Activated CD4-positive, alpha-beta memory T cell treated with anti-CD3 and anti-CD28 coated beads, Interleukin-2, amount 10 ng/mL, durations not matched to agents 7 days and 5 days (primary cell): ENCODE results near the gene RGS7. TPM values are rescaled to one million over a fixed set of nuclear protein-coding genes. Genes with fewer than 3 reads are reported as not detected.

ENCODE experiments used
- CTCF ChIA-PET: fragments of 350-600 bp; sonication (Branson Sonifier 250); formaldehyde crosslinking; loops from one replicate; lab custom pipeline; 2021; ENCODE audit warnings: antibody characterized with exemption, inconsistent platforms; lab: Charles Lee
- POLR2A ChIA-PET: fragments of 350-600 bp; sonication (Branson Sonifier 250); formaldehyde crosslinking; loops from one replicate; lab custom pipeline; 2021; ENCODE audit warnings: antibody characterized with exemption; lab: Charles Lee
- DNase-seq: peaks from one replicate; pipeline ENCODE4 v3.0.0-alpha.2; 2020
- H3K27ac Mint-ChIP-seq: one replicate; pipeline ENCODE4 v1.8.0; 2021; ENCODE audit warnings: mild to moderate bottlenecking, mixed read lengths
- H3K27me3 Mint-ChIP-seq: one replicate; pipeline ENCODE4 v1.8.0; 2021; ENCODE audit warnings: mixed read lengths
- H3K36me3 Mint-ChIP-seq: one replicate; pipeline ENCODE4 v1.8.0; 2021; ENCODE audit warnings: low read depth, mixed read lengths
- H3K4me1 Mint-ChIP-seq: one replicate; pipeline ENCODE4 v1.8.0; 2021; ENCODE audit warnings: mixed read lengths
- H3K4me3 Mint-ChIP-seq: one replicate; pipeline ENCODE4 v1.8.0; 2021; ENCODE audit warnings: mild to moderate bottlenecking, mixed read lengths
- H3K9me3 Mint-ChIP-seq: one replicate; pipeline ENCODE4 v1.8.0; 2021; ENCODE audit warnings: mixed read lengths
- total RNA-seq, 2 experiments: library from RNA; stranded (reverse); gene quantifications; one replicate each; pipeline ENCODE4 v1.2.3, GENCODE V29; 2021

The RGS7 gene
- total RNA-seq, 2 experiments from 2014 or later: not detected

- Mint-ChIP-seq H3K27ac (no peak overlapping the region), H3K4me3 (no peak overlapping the region), H3K4me1 (no peaks in the 10 kb centered on the region), H3K9me3 (no peaks in the 10 kb centered on the region), H3K36me3 (no peaks in the 10 kb centered on the region), H3K27me3 (no peaks in the 10 kb centered on the region)
- ChIA-PET CTCF (no interaction called here), POLR2A (no interaction called here)
- no peak for DNase-seq
Observed at GRCh38 chr1:240821925-240822324, 535.1 kb downstream of the RGS7 start.

GRCh38 chr1:240820816-240821215 is 536.2 kb downstream of the RGS7 start:
- CTCF ChIA-PET: no interaction called here

GRCh38 chr1:240816472-240816871 is 540.5 kb downstream of the RGS7 start:
- Mint-ChIP-seq H3K27me3 (no peaks in the 10 kb centered on the region), H3K9me3 (no peaks in the 10 kb centered on the region), H3K4me1 (no peaks in the 10 kb centered on the region), H3K36me3 (no peaks in the 10 kb centered on the region), H3K27ac (no peak overlapping the region), H3K4me3 (no peak overlapping the region)
- ChIA-PET CTCF (no interaction called here), POLR2A (no interaction called here)
- no peak for DNase-seq

More at GRCh38 chr1:240820816-240821215, 536.2 kb downstream of the RGS7 start:
- no peaks in the 10 kb centered on the region for H3K36me3 Mint-ChIP-seq
- no peak for DNase-seq
- no peak overlapping the region for H3K4me3 Mint-ChIP-seq
- no peaks in the 10 kb centered on the region for H3K27me3 Mint-ChIP-seq
- H3K9me3 Mint-ChIP-seq: no peaks in the 10 kb centered on the region
- POLR2A ChIA-PET: no interaction called here
- no peak overlapping the region for H3K27ac Mint-ChIP-seq
- H3K4me1 Mint-ChIP-seq: no peaks in the 10 kb centered on the region

GRCh38 chr1:240813720-240814119 is 543.3 kb downstream of the RGS7 start:
- no peak overlapping the region for H3K27ac Mint-ChIP-seq

GRCh38 chr1:240811256-240811655 is 545.7 kb downstream of the RGS7 start:
- H3K9me3 Mint-ChIP-seq: no peaks in the 10 kb centered on the region

More at GRCh38 chr1:240813720-240814119, 543.3 kb downstream of the RGS7 start:
- Mint-ChIP-seq H3K27me3 (no peaks in the 10 kb centered on the region), H3K4me3 (no peak overlapping the region), H3K36me3 (no peaks in the 10 kb centered on the region), H3K4me1 (no peaks in the 10 kb centered on the region), H3K9me3 (no peaks in the 10 kb centered on the region)
- ChIA-PET CTCF (no interaction called here), POLR2A (no interaction called here)
- no peak for DNase-seq

GRCh38 chr1:240808381-240808780 is 548.6 kb downstream of the RGS7 start:
- no peak overlapping the region for H3K27ac Mint-ChIP-seq
- no peaks in the 10 kb centered on the region for H3K36me3 Mint-ChIP-seq
- DNase-seq: no peak
- no peaks in the 10 kb centered on the region for H3K4me1 Mint-ChIP-seq
- POLR2A ChIA-PET: no interaction called here
- CTCF ChIA-PET: no interaction called here
- H3K27me3 Mint-ChIP-seq: no peaks in the 10 kb centered on the region
- no peaks in the 10 kb centered on the region for H3K9me3 Mint-ChIP-seq
- no peak overlapping the region for H3K4me3 Mint-ChIP-seq

More at GRCh38 chr1:240811256-240811655, 545.7 kb downstream of the RGS7 start:
- Mint-ChIP-seq H3K36me3 (no peaks in the 10 kb centered on the region), H3K4me3 (no peak overlapping the region), H3K4me1 (no peaks in the 10 kb centered on the region), H3K27me3 (no peaks in the 10 kb centered on the region), H3K27ac (no peak overlapping the region)
- POLR2A ChIA-PET: no interaction called here
- CTCF ChIA-PET: no interaction called here
- DNase-seq: no peak

- ChIA-PET POLR2A (no interaction called here), CTCF (no interaction called here)
- DNase-seq: no peak
- no peaks in the 10 kb centered on the region for H3K4me1 Mint-ChIP-seq
- no peaks in the 10 kb centered on the region for H3K9me3 Mint-ChIP-seq
- H3K27ac Mint-ChIP-seq: no peak overlapping the region
- H3K4me3 Mint-ChIP-seq: no peak overlapping the region
- no peaks in the 10 kb centered on the region for H3K27me3 Mint-ChIP-seq
- H3K36me3 Mint-ChIP-seq: no peaks in the 10 kb centered on the region
Observed at GRCh38 chr1:240806200-240806745, 550.7 kb downstream of the RGS7 start.

- Mint-ChIP-seq H3K4me3 (no peak overlapping the region), H3K36me3 (no peaks in the 10 kb centered on the region), H3K27me3 (no peaks in the 10 kb centered on the region), H3K9me3 (no peaks in the 10 kb centered on the region), H3K27ac (no peak overlapping the region), H3K4me1 (no peaks in the 10 kb centered on the region)
- ChIA-PET CTCF (no interaction called here), POLR2A (no interaction called here)
- no peak for DNase-seq
Observed at GRCh38 chr1:240804475-240804874, 552.5 kb downstream of the RGS7 start.

GRCh38 chr1:240803151-240803550 is 553.9 kb downstream of the RGS7 start:
- no peak overlapping the region for H3K27ac Mint-ChIP-seq

GRCh38 chr1:240802271-240802670 is 554.7 kb downstream of the RGS7 start:
- ChIA-PET CTCF (no interaction called here), POLR2A (no interaction called here)
- Mint-ChIP-seq H3K27me3 (no peaks in the 10 kb centered on the region), H3K9me3 (no peaks in the 10 kb centered on the region), H3K4me1 (no peaks in the 10 kb centered on the region), H3K27ac (no peak overlapping the region), H3K36me3 (no peaks in the 10 kb centered on the region), H3K4me3 (no peak overlapping the region)
- no peak for DNase-seq

More at GRCh38 chr1:240803151-240803550, 553.9 kb downstream of the RGS7 start:
- Mint-ChIP-seq H3K27me3 (no peaks in the 10 kb centered on the region), H3K4me3 (no peak overlapping the region), H3K4me1 (no peaks in the 10 kb centered on the region), H3K36me3 (no peaks in the 10 kb centered on the region), H3K9me3 (no peaks in the 10 kb centered on the region)
- POLR2A ChIA-PET: no interaction called here
- no peak for DNase-seq
- CTCF ChIA-PET: no interaction called here

GRCh38 chr1:240801442-240801841 is 555.6 kb downstream of the RGS7 start:
- DNase-seq: no peak
- H3K9me3 Mint-ChIP-seq: no peaks in the 10 kb centered on the region

GRCh38 chr1:240800291-240800690 is 556.7 kb downstream of the RGS7 start:
- Mint-ChIP-seq H3K4me3 (no peak overlapping the region), H3K36me3 (no peaks in the 10 kb centered on the region), H3K9me3 (no peaks in the 10 kb centered on the region), H3K27ac (no peak overlapping the region), H3K4me1 (peaks cover 1% of the 10 kb centered on the region), H3K27me3 (no peaks in the 10 kb centered on the region)
- DNase-seq: no peak
- POLR2A ChIA-PET: no interaction called here
- CTCF ChIA-PET: no interaction called here

More at GRCh38 chr1:240801442-240801841, 555.6 kb downstream of the RGS7 start:
- no peaks in the 10 kb centered on the region for H3K27me3 Mint-ChIP-seq
- POLR2A ChIA-PET: no interaction called here
- H3K36me3 Mint-ChIP-seq: no peaks in the 10 kb centered on the region
- H3K27ac Mint-ChIP-seq: no peak overlapping the region
- no peak overlapping the region for H3K4me3 Mint-ChIP-seq
- peaks cover 1% of the 10 kb centered on the region for H3K4me1 Mint-ChIP-seq
- CTCF ChIA-PET: no interaction called here

- no peaks in the 10 kb centered on the region for H3K9me3 Mint-ChIP-seq
- CTCF ChIA-PET: interaction anchor here (0.6 kb wide), 1 partner anchor 16 kb away, joined by 4 read pairs; no protein-coding TSS in a partner anchor
- H3K36me3 Mint-ChIP-seq: no peaks in the 10 kb centered on the region
- no peak overlapping the region for H3K4me3 Mint-ChIP-seq
- POLR2A ChIA-PET: no interaction called here
- peaks cover 1% of the 10 kb centered on the region for H3K4me1 Mint-ChIP-seq
- no peak for DNase-seq
- no peak overlapping the region for H3K27ac Mint-ChIP-seq
- no peaks in the 10 kb centered on the region for H3K27me3 Mint-ChIP-seq
Observed at GRCh38 chr1:240797050-240797449, 560.0 kb downstream of the RGS7 start.
